Gastrocnemius medialis (tissue), 4 donors: ENCODE measurements around the gene EXO1.

Experiments used
- POLR2A ChIP-seq, 2 donors: fragments of 450-650 bp; IDR thresholded peaks; one replicate each; pipeline ENCODE4 v1.6.1; 2017; ENCODE audit warnings: antibody characterized with exemption in 2 of 2, mild to moderate bottlenecking in 2 of 2, moderate library complexity in 2 of 2
- TF ChIP-seq, protein P1 (sequence below), 5 experiments: fragments of 450-650 bp in 3 of 5; fragments of 200-600 bp in 2 of 5; sonication (generic) in 2 of 5; IDR thresholded peaks in 4 of 5; conservative IDR thresholded peaks in 1 of 5; 1 replicate in 4 of 5; 2 replicates in 1 of 5; pipeline ENCODE4 v1.5.1; 2016 to 2019; ENCODE audit warnings: antibody characterized with exemption in 5 of 5, mild to moderate bottlenecking in 3 of 5, moderate library complexity in 3 of 5

GRCh38 chr1:241810769-241811405 lies 37.1 kb upstream of the EXO1 start:
- TF ChIP-seq, protein P1, sequence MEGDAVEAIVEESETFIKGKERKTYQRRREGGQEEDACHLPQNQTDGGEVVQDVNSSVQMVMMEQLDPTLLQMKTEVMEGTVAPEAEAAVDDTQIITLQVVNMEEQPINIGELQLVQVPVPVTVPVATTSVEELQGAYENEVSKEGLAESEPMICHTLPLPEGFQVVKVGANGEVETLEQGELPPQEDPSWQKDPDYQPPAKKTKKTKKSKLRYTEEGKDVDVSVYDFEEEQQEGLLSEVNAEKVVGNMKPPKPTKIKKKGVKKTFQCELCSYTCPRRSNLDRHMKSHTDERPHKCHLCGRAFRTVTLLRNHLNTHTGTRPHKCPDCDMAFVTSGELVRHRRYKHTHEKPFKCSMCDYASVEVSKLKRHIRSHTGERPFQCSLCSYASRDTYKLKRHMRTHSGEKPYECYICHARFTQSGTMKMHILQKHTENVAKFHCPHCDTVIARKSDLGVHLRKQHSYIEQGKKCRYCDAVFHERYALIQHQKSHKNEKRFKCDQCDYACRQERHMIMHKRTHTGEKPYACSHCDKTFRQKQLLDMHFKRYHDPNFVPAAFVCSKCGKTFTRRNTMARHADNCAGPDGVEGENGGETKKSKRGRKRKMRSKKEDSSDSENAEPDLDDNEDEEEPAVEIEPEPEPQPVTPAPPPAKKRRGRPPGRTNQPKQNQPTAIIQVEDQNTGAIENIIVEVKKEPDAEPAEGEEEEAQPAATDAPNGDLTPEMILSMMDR (IDR thresholded peaks at IDR 0.05 in 4 of 5, conservative IDR thresholded peaks at IDR 0.05 in 1 of 5) = no peak
- TF ChIP-seq POLR2A (IDR thresholded peaks at IDR 0.05) = no peak
